SU-DHL-6 (cell line): ENCODE results near the gene RAP1GAP2.

ENCODE experiments used
- EZH2phosphoT487 ChIP-seq: fragments of 200-600 bp; sonication (generic), shearing (Covaris generic); conservative IDR thresholded peaks from 2 replicates; pipeline ENCODE4 v1.6.1; 2018; ENCODE audit warnings: mild to moderate bottlenecking, antibody characterized with exemption, low read length, moderate library complexity, mixed read lengths
- TF ChIP-seq, protein P1 (sequence below): fragments of 200-600 bp; sonication (generic); IDR thresholded peaks from one replicate; pipeline ENCODE4 v1.5.1; 2017; ENCODE audit warnings: antibody characterized with exemption, mild to moderate bottlenecking, low read length, moderate library complexity; ENCODE audit not compliant: insufficient read depth, poor library complexity, severe bottlenecking

DNA sequence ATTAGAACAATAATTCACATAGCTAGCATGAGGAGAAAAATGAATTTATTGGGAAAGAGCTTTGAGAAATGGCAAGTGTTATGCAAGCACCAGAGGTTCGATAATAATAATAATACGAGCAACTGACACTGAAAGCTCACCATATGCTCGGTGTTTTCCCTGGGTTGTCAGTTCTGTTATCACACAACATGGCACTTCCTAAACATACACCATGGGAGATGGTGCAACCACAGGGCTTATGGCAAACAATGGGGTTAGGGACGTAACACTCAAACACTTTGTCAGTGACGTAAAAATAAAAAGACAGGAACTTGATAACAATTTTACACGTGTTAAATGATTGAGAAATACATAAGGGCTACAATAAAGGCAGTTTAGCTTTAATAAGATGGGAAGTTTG, 243.5 kb downstream of the RAP1GAP2 start:
- TF ChIP-seq, protein P1, sequence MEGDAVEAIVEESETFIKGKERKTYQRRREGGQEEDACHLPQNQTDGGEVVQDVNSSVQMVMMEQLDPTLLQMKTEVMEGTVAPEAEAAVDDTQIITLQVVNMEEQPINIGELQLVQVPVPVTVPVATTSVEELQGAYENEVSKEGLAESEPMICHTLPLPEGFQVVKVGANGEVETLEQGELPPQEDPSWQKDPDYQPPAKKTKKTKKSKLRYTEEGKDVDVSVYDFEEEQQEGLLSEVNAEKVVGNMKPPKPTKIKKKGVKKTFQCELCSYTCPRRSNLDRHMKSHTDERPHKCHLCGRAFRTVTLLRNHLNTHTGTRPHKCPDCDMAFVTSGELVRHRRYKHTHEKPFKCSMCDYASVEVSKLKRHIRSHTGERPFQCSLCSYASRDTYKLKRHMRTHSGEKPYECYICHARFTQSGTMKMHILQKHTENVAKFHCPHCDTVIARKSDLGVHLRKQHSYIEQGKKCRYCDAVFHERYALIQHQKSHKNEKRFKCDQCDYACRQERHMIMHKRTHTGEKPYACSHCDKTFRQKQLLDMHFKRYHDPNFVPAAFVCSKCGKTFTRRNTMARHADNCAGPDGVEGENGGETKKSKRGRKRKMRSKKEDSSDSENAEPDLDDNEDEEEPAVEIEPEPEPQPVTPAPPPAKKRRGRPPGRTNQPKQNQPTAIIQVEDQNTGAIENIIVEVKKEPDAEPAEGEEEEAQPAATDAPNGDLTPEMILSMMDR = no peak
- no peak for TF ChIP-seq EZH2phosphoT487
